IPS-18a (cell line): Measurements from ENCODE around the gene TTI1.

Experiments used
- H3K27ac ChIP-seq: one replicate; pipeline ENCODE4 v1.5.1; 2013; ENCODE audit warnings: low read length
- H3K27me3 ChIP-seq: one replicate; pipeline ENCODE4 v1.6.1; 2013; ENCODE audit warnings: mild to moderate bottlenecking, low read length; ENCODE audit not compliant: control insufficient read depth, insufficient read depth
- H3K36me3 ChIP-seq: one replicate; pipeline ENCODE4 v1.6.1; 2013; ENCODE audit warnings: low read depth, low read length; ENCODE audit not compliant: control insufficient read depth
- H3K4me1 ChIP-seq: one replicate; pipeline ENCODE4 v1.6.1; 2013; ENCODE audit warnings: low read depth, low read length; ENCODE audit not compliant: control insufficient read depth
- H3K4me3 ChIP-seq: one replicate; pipeline ENCODE4 v1.5.1; 2013; ENCODE audit warnings: low read length
- H3K9ac ChIP-seq: one replicate; pipeline ENCODE4 v1.6.1; 2013; ENCODE audit warnings: mild to moderate bottlenecking, low read length, moderate library complexity
- H3K9me3 ChIP-seq: one replicate; pipeline ENCODE4 v1.6.1; 2013; ENCODE audit warnings: low read depth, low read length; ENCODE audit not compliant: control insufficient read depth

Gene TTI1

GRCh38 chr20:38008233-38008944, 24.9 kb downstream of the TTI1 start:
- H3K27ac ChIP-seq = no peak overlapping the region
- H3K4me1 ChIP-seq = no peaks in the 10 kb centered on the region
- H3K27me3 ChIP-seq = no peaks in the 10 kb centered on the region
- no peak overlapping the region for H3K9ac ChIP-seq
- H3K9me3 ChIP-seq = no peaks in the 10 kb centered on the region
- peaks cover 47% of the 10 kb centered on the region for H3K36me3 ChIP-seq
- H3K4me3 ChIP-seq = no peak overlapping the region

GRCh38 chr20:38007526-38007925, 25.7 kb downstream of the TTI1 start:
- Histone ChIP-seq H3K4me3 (no peak overlapping the region), H3K27ac (no peak overlapping the region), H3K36me3 (peaks cover 43% of the 10 kb centered on the region), H3K9me3 (no peaks in the 10 kb centered on the region), H3K4me1 (no peaks in the 10 kb centered on the region), H3K9ac (no peak overlapping the region), H3K27me3 (no peaks in the 10 kb centered on the region)

GRCh38 chr20:38005903-38006302, 27.4 kb downstream of the TTI1 start:
- Histone ChIP-seq H3K36me3 (peaks cover 45% of the 10 kb centered on the region), H3K4me3 (no peak overlapping the region), H3K27ac (no peak overlapping the region), H3K4me1 (no peaks in the 10 kb centered on the region), H3K27me3 (no peaks in the 10 kb centered on the region), H3K9ac (no peak overlapping the region), H3K9me3 (no peaks in the 10 kb centered on the region)

- Histone ChIP-seq H3K27ac (no peak overlapping the region), H3K36me3 (peaks cover 53% of the 10 kb centered on the region), H3K9ac (no peak overlapping the region), H3K4me3 (no peak overlapping the region), H3K9me3 (no peaks in the 10 kb centered on the region), H3K27me3 (no peaks in the 10 kb centered on the region), H3K4me1 (no peaks in the 10 kb centered on the region)
These were observed 28.8 kb downstream of the TTI1 start for GRCh38 chr20:38004416-38004815.

GRCh38 chr20:38002422-38002821, 30.8 kb downstream of the TTI1 start:
- Histone ChIP-seq H3K27ac (no peak overlapping the region), H3K27me3 (no peaks in the 10 kb centered on the region), H3K9ac (no peak overlapping the region), H3K4me3 (no peak overlapping the region), H3K9me3 (no peaks in the 10 kb centered on the region), H3K36me3 (peaks cover 73% of the 10 kb centered on the region), H3K4me1 (no peaks in the 10 kb centered on the region)

GRCh38 chr20:38001981-38002380, 31.3 kb downstream of the TTI1 start:
- Histone ChIP-seq H3K27ac (no peak overlapping the region), H3K36me3 (peaks cover 78% of the 10 kb centered on the region)

GRCh38 chr20:38001173-38001875, 31.9 kb downstream of the TTI1 start:
- Histone ChIP-seq H3K9ac (no peak overlapping the region), H3K4me3 (no peak overlapping the region), H3K9me3 (no peaks in the 10 kb centered on the region), H3K4me1 (no peaks in the 10 kb centered on the region), H3K27ac (no peak overlapping the region), H3K27me3 (no peaks in the 10 kb centered on the region), H3K36me3 (peaks cover 84% of the 10 kb centered on the region)

More at GRCh38 chr20:38001981-38002380, 31.3 kb downstream of the TTI1 start:
- no peaks in the 10 kb centered on the region for H3K27me3 ChIP-seq
- H3K9ac ChIP-seq = no peak overlapping the region
- no peak overlapping the region for H3K4me3 ChIP-seq
- H3K4me1 ChIP-seq = no peaks in the 10 kb centered on the region
- no peaks in the 10 kb centered on the region for H3K9me3 ChIP-seq

GRCh38 chr20:38000293-38000692, 33.0 kb downstream of the TTI1 start:
- Histone ChIP-seq H3K9ac (no peak overlapping the region), H3K4me3 (no peak overlapping the region), H3K9me3 (no peaks in the 10 kb centered on the region), H3K4me1 (no peaks in the 10 kb centered on the region), H3K27me3 (no peaks in the 10 kb centered on the region), H3K27ac (no peak overlapping the region), H3K36me3 (peaks cover 88% of the 10 kb centered on the region)

- H3K27me3 ChIP-seq = no peaks in the 10 kb centered on the region
- H3K27ac ChIP-seq = no peak overlapping the region
- H3K4me3 ChIP-seq = no peak overlapping the region
- H3K4me1 ChIP-seq = no peaks in the 10 kb centered on the region
- peaks cover 89% of the 10 kb centered on the region for H3K36me3 ChIP-seq
- H3K9ac ChIP-seq = no peak overlapping the region
- no peaks in the 10 kb centered on the region for H3K9me3 ChIP-seq
These were observed 33.6 kb downstream of the TTI1 start for GRCh38 chr20:37999526-38000263.

- Histone ChIP-seq H3K9me3 (no peaks in the 10 kb centered on the region), H3K36me3 (peaks cover 78% of the 10 kb centered on the region)
These were observed 35.7 kb downstream of the TTI1 start for GRCh38 chr20:37997516-37997915.

GRCh38 chr20:37995856-37996605, 37.2 kb downstream of the TTI1 start:
- Histone ChIP-seq H3K9me3 (no peaks in the 10 kb centered on the region), H3K4me3 (no peak overlapping the region), H3K27ac (no peak overlapping the region), H3K9ac (no peak overlapping the region), H3K27me3 (no peaks in the 10 kb centered on the region), H3K4me1 (peaks cover 4% of the 10 kb centered on the region), H3K36me3 (peaks cover 65% of the 10 kb centered on the region)

More at GRCh38 chr20:37997516-37997915, 35.7 kb downstream of the TTI1 start:
- H3K27ac ChIP-seq = no peak overlapping the region
- H3K4me3 ChIP-seq = no peak overlapping the region
- H3K9ac ChIP-seq = no peak overlapping the region
- H3K4me1 ChIP-seq = peaks cover 4% of the 10 kb centered on the region
- H3K27me3 ChIP-seq = no peaks in the 10 kb centered on the region
